Erythroblast (primary cell): ENCODE results near the gene GSK3A.

Experiments
- GATA1 ChIP-seq: IDR thresholded peaks from 2 replicates; pipeline ENCODE4 v1.6.1; 2011; ENCODE audit warnings: low read depth, mild to moderate bottlenecking, control low read depth, low read length, moderate library complexity
- POLR2A ChIP-seq: IDR thresholded peaks from 2 replicates; pipeline ENCODE4 v1.6.1; 2011; ENCODE audit warnings: mild to moderate bottlenecking, low read length

DNA sequence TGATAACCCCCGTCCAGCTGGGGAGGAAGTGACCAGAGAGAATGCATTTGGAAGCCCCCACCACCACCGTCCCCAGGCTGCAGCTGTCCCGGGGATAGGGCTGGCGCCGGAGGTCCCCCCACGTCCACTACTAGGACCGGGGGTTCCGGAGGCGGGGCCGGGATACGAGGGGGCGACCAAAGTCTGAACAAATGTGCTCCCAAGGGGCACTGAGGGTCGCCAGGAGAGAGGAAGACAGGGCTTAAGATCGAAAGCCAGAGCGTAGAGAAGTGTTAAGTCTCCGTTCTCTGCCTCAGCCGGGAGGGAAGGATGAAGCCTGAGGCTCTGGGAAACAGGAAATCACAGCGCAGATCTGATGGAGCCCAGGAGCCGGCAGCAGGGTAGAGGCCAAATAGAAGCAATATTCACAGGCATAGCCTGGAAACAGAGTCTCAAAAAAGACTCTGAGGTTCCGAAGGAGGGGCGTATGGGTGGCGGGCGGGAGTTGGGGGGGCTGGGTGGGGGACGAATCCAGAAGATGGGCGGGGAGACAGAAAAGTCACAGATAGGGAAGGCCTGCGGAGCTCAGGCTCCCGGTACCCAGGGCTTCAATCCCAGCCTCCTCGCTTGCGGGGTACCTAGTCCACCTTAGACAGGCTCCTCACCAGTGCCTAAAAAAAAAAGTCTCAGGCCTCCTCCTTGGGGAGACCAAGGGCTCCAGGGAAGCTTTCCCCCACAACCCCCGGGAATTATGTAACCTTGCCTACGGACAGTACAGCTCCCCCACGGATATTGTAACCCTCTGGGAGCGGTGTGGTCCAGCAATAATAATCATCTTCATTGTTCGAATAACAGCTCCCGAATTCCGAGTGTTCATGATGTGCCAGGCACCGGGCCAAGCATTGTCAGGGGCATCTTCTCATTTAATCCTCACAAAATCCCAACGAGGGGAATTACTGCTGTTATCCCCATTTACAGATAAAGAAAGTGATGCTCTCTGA, 13.7 kb upstream of the GSK3A start:
- no peak for TF ChIP-seq POLR2A
- TF ChIP-seq GATA1 = no peak
